Skeletal muscle satellite cell (primary cell): ENCODE measurements around the gene PTGFRN.

Experiments
- H3K27me3 ChIP-seq: 2 replicates; pipeline ENCODE4 v1.7.0; 2013; ENCODE audit warnings: low read length; ENCODE audit not compliant: control insufficient read depth, insufficient read depth
- H3K36me3 ChIP-seq: 2 replicates; pipeline ENCODE4 v1.7.0; 2013; ENCODE audit warnings: mild to moderate bottlenecking, control low read depth, low read length; ENCODE audit not compliant: insufficient read depth
- H3K4me1 ChIP-seq: 2 replicates; pipeline ENCODE4 v1.7.0; 2013; ENCODE audit warnings: low read length; ENCODE audit not compliant: control insufficient read depth, insufficient read depth
- H3K4me2 ChIP-seq: 2 replicates; pipeline ENCODE4 v1.7.0; 2013; ENCODE audit warnings: mild to moderate bottlenecking, low read length
- H3K4me3 ChIP-seq: 2 replicates; pipeline ENCODE4 v1.7.0; 2013; ENCODE audit warnings: low read length
- H3K9ac ChIP-seq: 2 replicates; pipeline ENCODE4 v1.7.0; 2013; ENCODE audit warnings: mild to moderate bottlenecking, low read depth, low read length, moderate library complexity
- H3K9me3 ChIP-seq: replicated peaks from 2 replicates; pipeline ENCODE4 v1.7.0; 2013; ENCODE audit warnings: mild to moderate bottlenecking, control low read depth, low read length

Gene PTGFRN

DNA sequence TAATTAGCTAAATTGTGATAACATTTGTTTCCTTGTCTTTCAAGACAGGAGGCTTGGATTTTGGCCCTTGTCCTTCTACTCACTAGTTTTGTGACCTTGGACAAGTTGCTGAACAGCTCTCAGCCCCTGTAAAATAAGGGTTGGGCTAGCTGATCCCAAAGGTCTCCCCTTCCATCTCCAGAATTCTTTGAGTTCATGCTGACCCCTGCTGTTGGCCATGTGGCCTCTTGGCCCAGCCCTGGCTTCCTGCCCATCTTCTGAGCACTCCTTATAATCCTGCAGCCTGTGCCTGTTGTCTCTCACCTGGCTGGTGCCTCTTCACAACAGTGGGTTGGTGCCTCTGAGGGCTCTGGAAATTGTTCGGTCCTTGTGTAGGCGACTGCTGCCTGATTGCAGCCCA is 10.1 kb downstream of the PTGFRN start:
- Histone ChIP-seq H3K36me3 (no peaks in the 10 kb centered on the region), H3K4me3 (no peak overlapping the region), H3K4me2 (no peak overlapping the region), H3K4me1 (peaks cover 32% of the 10 kb centered on the region), H3K9ac (no peak overlapping the region), H3K9me3 (no peaks in the 10 kb centered on the region), H3K27me3 (no peaks in the 10 kb centered on the region)

DNA sequence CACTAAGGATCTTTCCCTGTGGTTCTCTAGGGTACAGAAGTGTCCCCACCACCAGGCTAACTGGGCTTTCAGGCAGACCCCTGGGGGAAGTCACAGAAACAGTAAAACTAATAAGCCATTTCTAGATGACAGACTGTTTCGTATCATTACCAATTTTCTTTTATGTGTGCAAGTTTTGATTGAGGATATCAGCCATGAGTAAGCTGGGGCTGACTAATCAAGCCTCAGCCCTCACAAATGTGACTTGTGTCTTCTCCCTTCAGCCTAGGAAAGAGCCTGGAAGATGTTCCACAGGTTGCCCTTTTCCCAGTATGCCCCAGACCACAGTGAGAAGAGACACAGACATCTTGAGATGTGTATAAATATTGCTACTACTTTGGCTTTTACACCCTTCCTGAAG is 10.5 kb downstream of the PTGFRN start:
- Histone ChIP-seq H3K9me3 (no peaks in the 10 kb centered on the region), H3K36me3 (no peaks in the 10 kb centered on the region), H3K9ac (no peak overlapping the region), H3K4me3 (no peak overlapping the region), H3K4me1 (peaks cover 28% of the 10 kb centered on the region), H3K4me2 (no peak overlapping the region), H3K27me3 (no peaks in the 10 kb centered on the region)

DNA sequence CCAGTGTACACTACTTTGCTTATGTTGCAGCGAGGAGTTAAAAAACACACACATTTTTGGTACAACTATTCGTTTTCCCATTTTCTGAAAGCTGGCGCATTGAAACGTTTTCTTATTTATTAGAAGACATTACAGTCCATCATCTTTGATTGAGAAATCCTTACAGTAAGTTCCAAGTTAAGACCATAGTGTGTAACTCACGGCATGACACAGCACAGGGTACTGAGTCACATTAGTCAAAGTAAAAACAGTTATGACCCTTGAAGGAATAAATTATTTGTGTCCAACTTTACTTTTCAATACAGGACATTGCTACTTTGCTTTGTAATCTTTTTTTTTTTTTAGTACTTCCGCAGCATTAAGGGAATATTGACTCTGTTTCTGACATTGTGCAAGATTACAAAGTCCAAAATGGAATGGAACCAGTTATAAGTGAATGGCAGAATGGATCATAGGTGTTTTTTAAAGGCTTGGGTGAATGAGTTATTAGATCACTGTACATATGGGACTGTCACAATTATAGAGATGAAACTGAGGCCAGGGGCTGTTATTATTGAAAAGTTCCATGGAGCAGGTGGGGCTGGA is 11.7 kb downstream of the PTGFRN start:
- Histone ChIP-seq H3K9ac (no peak overlapping the region), H3K27me3 (no peaks in the 10 kb centered on the region), H3K36me3 (no peaks in the 10 kb centered on the region), H3K9me3 (no peaks in the 10 kb centered on the region), H3K4me3 (no peak overlapping the region), H3K4me2 (no peak overlapping the region), H3K4me1 (peaks cover 24% of the 10 kb centered on the region)

DNA sequence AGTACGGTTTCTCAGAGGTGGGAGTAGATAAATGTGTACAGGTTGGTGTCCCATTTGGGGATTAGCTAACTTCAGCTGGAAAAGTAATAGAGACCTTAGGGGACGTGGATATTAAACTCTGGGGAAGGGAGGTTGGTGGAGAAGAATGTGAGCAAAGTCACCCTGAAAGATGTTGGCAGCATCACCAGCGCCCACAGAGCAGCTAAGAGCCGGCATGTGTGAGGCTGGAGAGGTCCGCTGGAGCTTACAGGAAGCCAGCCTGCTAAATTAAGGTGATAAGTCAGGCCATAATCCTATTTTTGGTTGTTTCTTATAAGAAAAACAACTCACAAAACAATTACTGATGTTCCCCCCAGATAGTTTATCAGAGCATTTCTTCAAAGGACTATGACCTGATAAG is 12.2 kb downstream of the PTGFRN start:
- peaks cover 20% of the 10 kb centered on the region for H3K4me1 ChIP-seq
- no peaks in the 10 kb centered on the region for H3K27me3 ChIP-seq
- no peak overlapping the region for H3K9ac ChIP-seq
- H3K4me3 ChIP-seq: no peak overlapping the region
- no peaks in the 10 kb centered on the region for H3K36me3 ChIP-seq
- no peak overlapping the region for H3K4me2 ChIP-seq
- H3K9me3 ChIP-seq: no peaks in the 10 kb centered on the region

DNA sequence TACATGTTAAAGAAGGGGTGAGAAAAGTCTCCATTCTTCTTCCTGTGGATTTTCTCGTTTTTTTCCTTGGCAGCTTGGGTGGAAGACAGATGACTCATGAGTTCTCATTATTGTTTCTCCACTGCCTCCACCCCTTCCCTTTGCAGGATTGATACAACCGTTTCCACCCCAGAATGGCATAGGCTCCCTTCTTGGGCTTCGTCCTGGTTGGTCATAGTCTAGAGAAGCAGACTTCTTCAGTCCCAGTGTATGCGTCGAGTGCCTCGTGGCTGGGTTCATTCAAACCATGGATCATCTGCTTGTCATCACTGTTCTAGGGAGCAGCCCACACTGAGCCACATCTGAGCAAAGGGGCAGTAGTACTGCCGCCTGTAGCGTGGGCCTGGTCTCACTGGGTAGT is 13.7 kb downstream of the PTGFRN start:
- Histone ChIP-seq H3K27me3 (no peaks in the 10 kb centered on the region), H3K9me3 (no peaks in the 10 kb centered on the region), H3K36me3 (no peaks in the 10 kb centered on the region)

DNA sequence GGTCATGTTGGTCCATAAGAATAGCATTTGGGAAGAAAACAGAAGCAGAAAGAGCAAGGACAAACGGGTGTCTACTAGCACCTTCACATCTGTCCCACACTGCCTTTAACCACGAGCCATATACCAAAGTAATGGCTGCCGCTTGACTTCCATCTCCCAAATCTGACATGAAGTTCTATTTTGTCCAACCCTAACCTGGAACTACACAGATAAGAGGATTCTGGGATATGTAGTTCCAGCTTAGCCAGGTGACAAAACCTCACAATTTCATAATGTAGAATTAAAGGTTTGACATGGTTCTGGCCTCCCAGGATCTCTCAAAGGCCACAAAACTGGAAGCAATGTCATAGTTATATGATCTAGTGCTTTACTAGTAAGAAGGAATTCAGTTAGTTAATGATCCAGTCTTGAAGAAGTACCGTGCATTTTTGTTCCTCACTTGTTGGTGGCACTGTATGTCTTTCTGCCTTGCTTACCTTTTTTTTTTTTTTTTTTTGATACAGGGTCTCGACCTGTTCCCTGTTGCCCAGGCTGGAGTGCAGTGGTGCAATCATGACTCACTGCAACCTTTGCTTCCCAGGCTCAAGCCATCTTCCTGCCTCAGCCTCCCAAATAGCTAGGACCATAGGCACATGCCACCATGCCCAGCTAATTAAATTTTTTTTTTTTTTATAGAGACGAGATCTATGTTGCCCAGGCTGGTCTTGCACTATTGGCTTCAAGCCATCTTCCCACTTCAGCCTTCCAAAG is 17.5 kb downstream of the PTGFRN start:
- Histone ChIP-seq H3K27me3 (no peaks in the 10 kb centered on the region), H3K4me2 (no peak overlapping the region), H3K9ac (no peak overlapping the region), H3K4me1 (peaks cover 5% of the 10 kb centered on the region), H3K9me3 (no peaks in the 10 kb centered on the region), H3K36me3 (no peaks in the 10 kb centered on the region), H3K4me3 (no peak overlapping the region)

More for the DNA sequence above, 13.7 kb downstream of the PTGFRN start:
- Histone ChIP-seq H3K4me2 (no peak overlapping the region), H3K4me3 (no peak overlapping the region), H3K4me1 (peaks cover 16% of the 10 kb centered on the region), H3K9ac (no peak overlapping the region)

DNA sequence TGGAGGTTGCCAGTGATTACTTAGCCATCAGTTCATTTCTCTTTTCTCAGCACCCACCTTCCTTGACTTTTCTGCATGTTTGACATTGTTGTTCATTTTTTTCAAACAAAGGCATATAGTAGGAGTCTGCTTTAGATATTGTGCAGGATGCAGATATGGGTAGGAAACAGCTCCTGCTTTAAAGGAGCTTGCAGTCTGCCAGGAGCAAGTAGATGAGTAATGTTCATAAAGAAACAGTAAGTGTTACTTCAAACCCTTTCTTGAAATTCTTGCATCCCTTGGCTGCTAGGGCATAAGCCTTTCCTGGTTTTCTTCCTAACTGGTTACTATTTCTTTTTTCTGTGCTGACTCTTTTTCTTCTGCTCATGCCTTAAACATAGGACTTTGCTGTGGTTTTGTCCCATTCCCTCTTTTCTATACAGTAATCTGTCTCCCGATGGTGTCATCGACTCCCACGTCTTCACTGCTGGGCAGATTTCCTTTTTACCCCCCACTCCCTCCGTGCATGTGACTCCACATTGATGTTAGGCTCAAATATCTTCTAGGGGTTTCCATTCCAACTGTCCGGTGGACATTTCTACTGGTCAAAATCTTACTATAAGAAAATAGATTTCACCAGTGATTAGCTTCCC is 20.4 kb downstream of the PTGFRN start:
- no peak overlapping the region for H3K4me2 ChIP-seq
- no peaks in the 10 kb centered on the region for H3K36me3 ChIP-seq
- peaks cover 4% of the 10 kb centered on the region for H3K4me1 ChIP-seq
- no peaks in the 10 kb centered on the region for H3K27me3 ChIP-seq
- H3K9me3 ChIP-seq: no peaks in the 10 kb centered on the region
- no peak overlapping the region for H3K4me3 ChIP-seq
- no peak overlapping the region for H3K9ac ChIP-seq

DNA sequence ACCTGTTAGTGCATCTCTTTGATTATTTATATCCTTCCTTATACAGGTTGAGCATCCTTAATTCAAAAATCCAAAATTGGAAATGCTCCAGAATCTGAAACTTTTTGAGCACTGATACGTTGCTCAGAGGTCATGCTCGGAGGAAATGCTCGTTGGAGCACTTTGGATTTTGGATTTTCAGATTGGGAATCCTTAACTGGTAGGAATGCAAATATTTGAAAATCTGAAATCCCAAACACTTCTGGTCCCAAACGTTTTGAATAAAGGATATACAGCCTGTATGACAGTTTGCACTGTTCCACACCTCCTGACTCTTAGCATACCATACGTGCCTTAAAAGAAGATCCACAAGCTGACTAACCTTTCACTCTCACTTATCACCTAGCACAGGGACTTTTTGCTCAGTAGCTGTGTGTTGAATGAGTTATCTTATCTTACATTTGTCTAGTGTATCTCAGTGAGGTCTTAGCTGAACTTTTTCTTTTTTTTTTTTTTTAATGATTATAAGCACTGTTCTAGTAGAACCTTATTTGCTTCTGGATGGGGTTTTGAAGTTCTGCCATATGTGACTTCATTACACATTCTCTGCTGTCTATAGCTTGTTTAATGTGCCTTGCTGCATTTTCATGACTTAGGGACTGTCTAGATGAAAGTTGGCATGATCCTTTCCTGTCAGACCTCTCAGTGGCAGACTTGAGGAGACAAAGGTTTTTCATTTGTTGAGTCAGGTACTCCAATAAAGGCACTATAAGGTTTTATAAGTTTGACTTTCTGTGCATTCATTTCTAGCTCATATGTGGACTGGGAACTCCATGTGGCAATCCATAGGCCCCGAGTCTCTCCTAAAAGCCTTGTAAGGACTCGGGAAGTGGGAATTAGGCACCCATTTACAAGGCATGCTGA is 21.6 kb downstream of the PTGFRN start:
- Histone ChIP-seq H3K36me3 (no peaks in the 10 kb centered on the region), H3K4me3 (no peak overlapping the region), H3K9me3 (no peaks in the 10 kb centered on the region), H3K9ac (no peak overlapping the region), H3K4me2 (no peak overlapping the region), H3K4me1 (peaks cover 4% of the 10 kb centered on the region), H3K27me3 (no peaks in the 10 kb centered on the region)

DNA sequence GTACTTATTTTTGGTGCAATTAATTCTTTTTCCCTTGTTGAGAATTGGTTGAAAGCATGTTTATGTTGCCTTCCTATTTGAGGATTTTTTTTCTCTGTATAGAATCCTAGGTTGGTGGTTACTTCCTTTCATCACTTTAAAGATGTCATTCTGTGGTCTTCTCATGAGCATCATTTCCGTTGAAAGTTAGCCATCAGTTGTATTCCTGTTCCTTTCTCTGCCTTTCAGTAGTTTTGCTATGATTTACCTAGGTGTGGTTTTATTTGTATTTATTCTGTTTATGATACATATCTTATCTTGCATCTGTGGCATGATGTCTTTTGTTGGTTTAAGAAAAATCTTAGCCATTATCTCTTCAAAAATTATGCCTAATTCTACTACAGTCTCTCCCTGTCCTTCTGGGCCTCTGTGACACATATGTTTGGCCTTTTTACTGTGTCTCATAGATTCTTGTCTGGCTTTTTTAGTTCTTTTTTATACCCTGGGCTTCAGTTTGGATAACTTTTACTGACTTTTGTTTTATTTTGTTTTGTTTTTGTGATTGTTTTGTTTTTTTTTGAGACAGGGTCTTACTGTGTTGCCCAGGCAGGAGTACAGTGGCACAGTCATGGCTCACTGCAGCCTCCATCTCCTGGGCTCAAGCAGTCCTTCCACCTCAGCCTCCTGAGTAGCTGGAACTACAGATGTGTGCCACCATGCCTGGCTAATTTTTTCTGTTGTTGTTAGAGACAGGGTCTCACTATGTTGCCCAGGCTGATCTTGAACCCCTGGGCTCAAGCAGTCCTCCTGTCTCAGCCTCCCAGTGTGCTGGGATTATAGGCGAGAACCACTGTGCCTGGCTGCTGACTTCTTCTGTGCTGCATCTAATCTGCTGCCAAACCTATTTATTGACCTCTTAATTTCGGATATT is 24.1 kb downstream of the PTGFRN start:
- Histone ChIP-seq H3K27me3 (no peaks in the 10 kb centered on the region), H3K4me2 (no peak overlapping the region), H3K36me3 (no peaks in the 10 kb centered on the region), H3K4me1 (peaks cover 4% of the 10 kb centered on the region), H3K9me3 (no peaks in the 10 kb centered on the region), H3K4me3 (no peak overlapping the region), H3K9ac (no peak overlapping the region)

DNA sequence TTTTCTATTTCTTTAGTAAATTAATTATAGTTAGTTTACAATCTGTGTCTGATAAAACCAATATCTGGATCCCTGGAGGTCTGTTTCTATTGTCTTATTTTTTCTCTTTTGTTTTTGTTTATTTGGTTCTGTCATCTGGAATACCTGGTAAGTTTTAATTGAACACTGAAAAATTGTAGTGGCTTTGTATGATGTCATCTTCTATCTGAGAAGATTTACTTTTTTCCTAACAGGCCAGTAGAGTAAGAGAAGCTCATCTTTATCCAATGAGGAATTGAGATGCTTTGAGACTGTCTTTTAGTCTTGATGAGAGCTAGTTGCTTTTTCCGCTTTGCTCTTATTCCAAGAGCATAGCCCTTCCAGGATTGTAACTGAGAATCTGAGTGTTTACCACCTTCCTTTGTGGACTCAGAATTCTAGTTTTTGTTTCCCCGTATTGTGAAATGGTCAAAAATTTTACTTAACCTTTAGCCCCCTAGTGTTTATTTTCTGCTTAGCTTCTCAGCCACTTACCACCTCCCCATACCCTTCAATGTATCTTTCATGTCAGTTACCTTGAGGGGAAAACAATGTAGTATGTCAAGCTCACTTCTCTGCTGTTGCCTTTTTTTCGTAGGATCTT is 25.0 kb downstream of the PTGFRN start:
- no peaks in the 10 kb centered on the region for H3K27me3 ChIP-seq
- no peak overlapping the region for H3K9ac ChIP-seq
- peaks cover 4% of the 10 kb centered on the region for H3K4me1 ChIP-seq
- no peaks in the 10 kb centered on the region for H3K36me3 ChIP-seq
- H3K4me2 ChIP-seq: no peak overlapping the region
- H3K9me3 ChIP-seq: no peaks in the 10 kb centered on the region
- H3K4me3 ChIP-seq: no peak overlapping the region
